OCI-LY1 (cell line): ENCODE measurements around the gene PRF1.

Source experiments
- H2AFZ ChIP-seq: fragments of 200-600 bp; sonication (generic), shearing (Covaris generic); 2 replicates; pipeline ENCODE4 v1.6.0; 2014; ENCODE audit warnings: antibody characterized with exemption, mild to moderate bottlenecking, low read length
- H3F3A ChIP-seq: fragments of 200-600 bp; sonication (generic), shearing (Covaris generic); 2 replicates; pipeline ENCODE4 v1.6.0; 2014; ENCODE audit warnings: mild to moderate bottlenecking, antibody characterized with exemption, low read length, moderate library complexity; ENCODE audit not compliant: insufficient read depth
- H3K27ac ChIP-seq: fragments of 200-600 bp; sonication (generic); 2 replicates; pipeline ENCODE4 v1.5.1; 2014; ENCODE audit warnings: low read length, mixed run types, mild to moderate bottlenecking, low read depth; ENCODE audit not compliant: poor library complexity, severe bottlenecking
- H3K27me3 ChIP-seq: fragments of 200-600 bp; sonication (generic); 2 replicates; pipeline ENCODE4 v1.6.0; 2014; ENCODE audit warnings: antibody characterized with exemption, mild to moderate bottlenecking, low read length, moderate library complexity; ENCODE audit not compliant: insufficient read depth
- H3K36me3 ChIP-seq: fragments of 200-600 bp; sonication (generic); 2 replicates; pipeline ENCODE4 v1.6.1; 2014; ENCODE audit warnings: mild to moderate bottlenecking, antibody characterized with exemption, low read length, moderate library complexity, mixed read lengths; ENCODE audit not compliant: insufficient read depth
- H3K4me1 ChIP-seq: fragments of 200-600 bp; sonication (generic); 2 replicates; pipeline ENCODE4 v1.5.1; 2014; ENCODE audit warnings: mild to moderate bottlenecking, low read length, moderate library complexity; ENCODE audit not compliant: insufficient read depth, severe bottlenecking
- H3K4me2 ChIP-seq: fragments of 200-600 bp; sonication (generic), shearing (Covaris generic); 2 replicates; pipeline ENCODE4 v1.6.1; 2014; ENCODE audit warnings: low read length
- H3K4me3 ChIP-seq: fragments of 200-600 bp; sonication (generic); 2 replicates; pipeline ENCODE4 v1.5.1; 2014; ENCODE audit warnings: low read length, low read depth, mild to moderate bottlenecking, mixed read lengths; ENCODE audit not compliant: poor library complexity, severe bottlenecking
- H3K79me2 ChIP-seq: fragments of 200-600 bp; shearing (Covaris generic); 2 replicates; pipeline ENCODE4 v1.6.1; 2016; ENCODE audit warnings: mixed run types, low read length, mixed read lengths; ENCODE audit not compliant: insufficient read depth
- H3K9ac ChIP-seq: fragments of 200-600 bp; sonication (generic), shearing (Covaris generic); 2 replicates; pipeline ENCODE4 v1.6.1; 2014; ENCODE audit warnings: mild to moderate bottlenecking, low read length, mixed read lengths
- H3K9me2 ChIP-seq: fragments of 200-600 bp; sonication (generic), shearing (Covaris generic); 2 replicates; pipeline ENCODE4 v1.6.1; 2014; ENCODE audit warnings: low read depth, mild to moderate bottlenecking, low read length, mixed read lengths
- H3K9me3 ChIP-seq: fragments of 200-600 bp; shearing (Covaris generic); 2 replicates; pipeline ENCODE4 v1.6.1; 2014; ENCODE audit warnings: low read length, mixed read lengths
- H4K20me1 ChIP-seq: fragments of 200-600 bp; sonication (generic), shearing (Covaris generic); 2 replicates; pipeline ENCODE4 v1.6.0; 2016; ENCODE audit warnings: mild to moderate bottlenecking, low read length; ENCODE audit not compliant: insufficient read depth
- EZH2 ChIP-seq: fragments of 200-600 bp; sonication (generic), shearing (Covaris generic); IDR thresholded peaks from 2 replicates; pipeline ENCODE4 v1.8.0; 2017; ENCODE audit warnings: borderline replicate concordance, mixed run types, mild to moderate bottlenecking, antibody characterized with exemption, low read length, moderate library complexity, mixed read lengths
- TF ChIP-seq, protein P1 (sequence below): fragments of 200-600 bp; sonication (generic), shearing (Covaris generic); IDR thresholded peaks from 2 replicates; pipeline ENCODE4 v1.5.1; 2017; ENCODE audit warnings: mild to moderate bottlenecking, antibody characterized with exemption, low read length, moderate library complexity, mixed read lengths

The PRF1 gene

DNA sequence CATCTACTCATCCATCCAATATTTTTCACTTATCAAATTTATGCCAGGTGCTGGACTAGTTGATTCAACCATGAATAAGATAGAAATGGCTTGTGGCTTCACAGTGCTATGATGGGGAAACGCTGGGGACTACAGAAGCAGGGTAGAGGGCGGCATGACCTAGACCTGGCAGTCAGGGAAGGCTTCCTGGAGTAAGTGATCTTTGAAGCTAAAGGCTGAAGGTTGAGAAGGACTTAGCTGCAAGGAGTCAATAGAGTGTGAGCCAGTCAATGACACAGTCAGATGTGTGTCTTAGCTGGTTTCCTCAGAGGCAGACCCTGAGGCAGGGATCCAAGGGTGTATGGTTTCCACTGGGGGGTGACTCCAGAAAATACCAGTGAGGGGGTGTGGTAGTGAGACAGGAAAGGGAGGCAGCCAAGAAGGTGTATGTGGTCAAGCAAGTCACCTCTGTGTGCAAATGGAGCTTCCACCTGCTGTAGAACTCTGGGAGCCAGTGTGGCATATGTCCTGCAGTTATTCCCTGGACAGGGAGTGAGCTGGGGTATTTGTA, 10.3 kb downstream of the PRF1 start:
- Histone ChIP-seq H3K36me3 (peaks cover 7% of the 10 kb centered on the region; the same call in 1 of the 2 replicates), H3K9me3 (no peaks in the 10 kb centered on the region), H3F3A (peaks cover 4% of the 10 kb centered on the region; the same call in 1 of the 2 replicates), H3K4me3 (peak overlapping the region; percentile 7), H3K9ac (peak overlapping the region; percentile 20), H2AFZ (no peak overlapping the region), H3K27ac (peak overlapping the region; percentile 98), H3K79me2 (no peaks in the 10 kb centered on the region), H3K4me2 (peak overlapping the region; percentile 35), H3K9me2 (no peaks in the 10 kb centered on the region), H3K27me3 (no peaks in the 10 kb centered on the region), H3K4me1 (peaks cover 100% of the 10 kb centered on the region), H4K20me1 (no peaks in the 10 kb centered on the region)
- TF ChIP-seq, protein P1, sequence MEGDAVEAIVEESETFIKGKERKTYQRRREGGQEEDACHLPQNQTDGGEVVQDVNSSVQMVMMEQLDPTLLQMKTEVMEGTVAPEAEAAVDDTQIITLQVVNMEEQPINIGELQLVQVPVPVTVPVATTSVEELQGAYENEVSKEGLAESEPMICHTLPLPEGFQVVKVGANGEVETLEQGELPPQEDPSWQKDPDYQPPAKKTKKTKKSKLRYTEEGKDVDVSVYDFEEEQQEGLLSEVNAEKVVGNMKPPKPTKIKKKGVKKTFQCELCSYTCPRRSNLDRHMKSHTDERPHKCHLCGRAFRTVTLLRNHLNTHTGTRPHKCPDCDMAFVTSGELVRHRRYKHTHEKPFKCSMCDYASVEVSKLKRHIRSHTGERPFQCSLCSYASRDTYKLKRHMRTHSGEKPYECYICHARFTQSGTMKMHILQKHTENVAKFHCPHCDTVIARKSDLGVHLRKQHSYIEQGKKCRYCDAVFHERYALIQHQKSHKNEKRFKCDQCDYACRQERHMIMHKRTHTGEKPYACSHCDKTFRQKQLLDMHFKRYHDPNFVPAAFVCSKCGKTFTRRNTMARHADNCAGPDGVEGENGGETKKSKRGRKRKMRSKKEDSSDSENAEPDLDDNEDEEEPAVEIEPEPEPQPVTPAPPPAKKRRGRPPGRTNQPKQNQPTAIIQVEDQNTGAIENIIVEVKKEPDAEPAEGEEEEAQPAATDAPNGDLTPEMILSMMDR: no peak
- no peak for TF ChIP-seq EZH2

DNA sequence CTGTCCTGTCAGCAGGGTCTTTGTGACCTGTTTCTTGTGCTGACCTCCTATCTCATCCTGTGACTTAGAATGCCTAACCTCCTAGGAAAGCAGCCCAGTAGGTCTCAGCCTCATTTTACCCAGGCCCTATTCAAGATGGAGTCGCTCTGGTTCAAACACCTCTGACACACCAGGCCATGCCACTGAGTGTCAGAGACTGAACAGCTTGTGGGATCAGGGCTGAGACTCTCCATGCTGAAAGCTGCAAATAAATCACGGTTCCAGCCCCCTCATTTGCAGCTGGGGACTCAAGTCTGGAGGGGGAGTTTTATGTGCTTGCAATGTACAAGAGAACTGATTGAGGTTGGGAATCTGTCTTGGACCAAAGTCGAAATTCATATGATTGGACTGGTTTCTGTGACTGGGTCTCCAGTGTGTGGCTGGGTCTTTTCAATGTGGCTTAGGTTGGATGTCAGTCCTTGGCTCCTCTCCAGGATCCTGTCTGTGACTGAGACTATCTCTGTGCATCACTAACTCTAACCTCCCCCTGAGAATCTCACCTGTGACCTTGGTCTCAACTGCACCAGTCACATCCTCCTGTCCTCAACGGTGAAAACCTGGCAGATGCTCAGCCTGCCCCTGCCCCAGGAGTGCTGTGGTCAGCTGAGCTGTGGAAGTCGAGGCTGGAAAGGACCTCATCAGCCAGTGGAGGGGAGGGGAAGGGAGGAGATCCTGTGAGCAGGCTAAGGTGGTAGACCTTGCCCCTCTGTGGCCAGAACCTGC, 11.7 kb downstream of the PRF1 start:
- TF ChIP-seq, protein P1: no peak
- TF ChIP-seq EZH2: no peak
- H3K4me1 ChIP-seq: peaks cover 100% of the 10 kb centered on the region
- H3K4me3 ChIP-seq: peak overlapping the region; percentile 7
- peak overlapping the region; percentile 98 for H3K27ac ChIP-seq
- no peaks in the 10 kb centered on the region for H3K36me3 ChIP-seq
- no peaks in the 10 kb centered on the region for H3K9me2 ChIP-seq
- H3K9me3 ChIP-seq: no peaks in the 10 kb centered on the region
- peak overlapping the region; percentile 20 for H3K9ac ChIP-seq
- H4K20me1 ChIP-seq: no peaks in the 10 kb centered on the region
- no peaks in the 10 kb centered on the region for H3K27me3 ChIP-seq
- no peak overlapping the region for H2AFZ ChIP-seq
- H3F3A ChIP-seq: peaks cover 6% of the 10 kb centered on the region
- H3K4me2 ChIP-seq: peak overlapping the region; percentile 35
- no peaks in the 10 kb centered on the region for H3K79me2 ChIP-seq

DNA sequence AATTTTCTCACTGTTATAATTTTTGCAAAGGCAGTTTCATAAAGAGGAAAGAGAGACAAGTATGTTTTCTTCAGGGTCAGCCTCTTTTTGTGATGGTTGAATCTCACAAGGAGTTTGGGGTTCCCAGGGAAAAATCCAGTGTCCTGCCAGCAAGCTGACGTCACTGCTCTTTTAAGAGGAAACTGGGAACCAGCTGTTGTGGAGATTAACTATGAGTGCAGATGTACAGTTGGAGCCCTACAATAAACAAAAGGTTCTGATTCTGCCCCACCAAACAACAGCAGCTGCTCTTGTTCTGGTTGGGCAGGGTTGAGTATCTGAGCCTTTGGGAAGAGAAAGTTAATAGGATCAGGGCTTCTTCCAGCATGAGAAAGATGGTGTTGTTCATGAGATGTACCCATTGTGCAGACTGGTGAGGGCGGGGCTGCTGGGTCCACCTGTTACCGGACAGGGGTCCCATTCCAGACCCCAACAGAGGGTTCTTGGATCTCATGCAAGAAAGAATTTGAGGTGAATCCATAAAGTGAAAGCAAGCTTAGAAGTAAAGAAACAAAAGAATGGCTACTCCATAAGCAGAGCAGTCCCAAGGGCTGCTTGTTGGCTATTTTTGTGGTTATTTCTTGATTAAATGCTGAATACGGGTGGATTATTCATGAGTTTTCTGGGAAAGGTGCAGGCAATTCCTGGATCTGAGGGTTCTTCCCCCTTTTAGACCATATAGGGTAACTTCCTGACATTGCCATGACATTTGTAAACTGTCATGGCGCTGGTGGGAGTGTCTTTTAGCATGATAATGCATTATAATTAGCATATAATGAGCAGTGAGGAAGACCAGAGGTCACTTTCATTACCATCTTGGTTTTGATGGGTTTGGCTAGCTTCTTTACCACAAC, 12.5 kb downstream of the PRF1 start:
- TF ChIP-seq, protein P1: no peak
- no peak for TF ChIP-seq EZH2
- H2AFZ ChIP-seq: no peak overlapping the region
- H3F3A ChIP-seq: peaks cover 11% of the 10 kb centered on the region
- no peaks in the 10 kb centered on the region for H3K36me3 ChIP-seq
- H3K4me1 ChIP-seq: peaks cover 100% of the 10 kb centered on the region
- H4K20me1 ChIP-seq: no peaks in the 10 kb centered on the region
- H3K27me3 ChIP-seq: no peaks in the 10 kb centered on the region
- H3K4me2 ChIP-seq: peak overlapping the region; percentile 42; the same call in 1 of the 2 replicates
- no peaks in the 10 kb centered on the region for H3K79me2 ChIP-seq
- no peaks in the 10 kb centered on the region for H3K9me2 ChIP-seq
- no peaks in the 10 kb centered on the region for H3K9me3 ChIP-seq
- no peak overlapping the region for H3K9ac ChIP-seq
- H3K4me3 ChIP-seq: no peak overlapping the region
- H3K27ac ChIP-seq: peak overlapping the region; percentile 98
